ENCODE data around the gene PIGQ. TPM values are rescaled to one million over a fixed set of nuclear protein-coding genes. Genes with fewer than 3 reads are reported as not detected.

The PIGQ gene
- total and polyA plus RNA-seq, 2 of the 13 experiments (the other 11 are each of a cell fraction or from before 2014, with no cell fraction given) = 7.7 to 19.7 TPM

- Histone ChIP-seq H3K9me3 (ENCODE audit: low read length) (no peaks in the 10 kb centered on the region), H3K4me2 (ENCODE audit: low read depth, low read length) (no peak overlapping the region), H3K4me3 (replicated peaks in 1 of 3; ENCODE audit: insufficient read depth in 1 of 3, low read depth in 2 of 3, low read length in 3 of 3) (no peak overlapping the region), H3K4me1 (ENCODE audit: insufficient read depth, low read length) (peaks cover 28% of the 10 kb centered on the region), H2AFZ (ENCODE audit: low read length) (no peak overlapping the region), H3K27me3 (ENCODE audit: control insufficient read depth in 1 of 2, insufficient read depth in 2 of 2, low read length in 2 of 2) (no peaks in the 10 kb centered on the region; a peak in 1 of 5 replicates), H3K27ac (ENCODE audit: extremely low read length, insufficient read depth, low read length) (no peak overlapping the region), H3K79me2 (ENCODE audit: insufficient read depth, low read length) (peaks cover 18% of the 10 kb centered on the region), H3K36me3 (replicated peaks in 1 of 2; ENCODE audit: control insufficient read depth in 1 of 2, insufficient read depth in 2 of 2, low read length in 2 of 2) (peaks cover 18 to 31% of the 10 kb centered on the region in 2 experiments; a peak in 4 of 5 replicates), H3K9ac (ENCODE audit: insufficient read depth, low read depth, low read length) (no peak overlapping the region), H4K20me1 (ENCODE audit: insufficient read depth, low read length) (no peaks in the 10 kb centered on the region)
- BruUV-seq (replicated peaks) = no TSS peak
- ChIA-PET CTCF (ENCODE audit: low intra/inter-chr PET ratio, low total read pairs) (no interaction called here), POLR2A (interaction anchor here (1.6 to 2.7 kb wide), 3 partner anchors 11 to 21 kb away, joined by 7 to 12 read pairs (median 7); no protein-coding TSS in a partner anchor)
- DNase-seq (ENCODE audit: low spot score) = no peak
- ATAC-seq = no peak
- in situ Hi-C loops (cut with HindIII; ENCODE audit: extremely low pct_ligation_motif_present, low pct_unique_long_range_greater_than_20kb) (no loop called here), intact Hi-C loops (cut with micrococcal nuclease; ENCODE audit: unreplicated experiment) (no loop called here)
- no peak for FAIRE-seq
- WGBS (ENCODE audit: low lambda C conversion rate) = 89% methylated on average over 17 of the region's 22 CpGs
- TF ChIP-seq CEBPG (CRISPR knock-in tag; IDR thresholded peaks at IDR 0.05) (peak; percentile 24; the same call in 1 of the 2 replicates), AKAP8 (CRISPR knock-in tag; IDR thresholded peaks at IDR 0.05) (peak; percentile 97), POLR2G (IDR thresholded peaks at IDR 0.05; ENCODE audit: low read depth, low read length) (peak; percentile 25; the same call in 1 of the 2 replicates), ZSCAN12 (CRISPR knock-in tag; IDR thresholded peaks at IDR 0.05) (no peak), ZNF687 (CRISPR knock-in tag; IDR thresholded peaks at IDR 0.05) (0 out of 2 replicates have a peak, but pooled peaks have one; percentile 12), ZNF326 (CRISPR knock-in tag; IDR thresholded peaks at IDR 0.05; ENCODE audit: borderline replicate concordance) (peak; percentile 93), TOPORS (CRISPR knock-in tag; IDR thresholded peaks at IDR 0.05) (no peak), THAP11 (CRISPR knock-in tag; IDR thresholded peaks at IDR 0.05) (0 out of 2 replicates have a peak, but pooled peaks have one; percentile 31), ZBTB7B (CRISPR knock-in tag; IDR thresholded peaks at IDR 0.05) (0 out of 2 replicates have a peak, but pooled peaks have one; percentile 43), PAXIP1 (CRISPR knock-in tag; conservative IDR thresholded peaks at IDR 0.05) (no peak), POLR2A (IDR thresholded peaks at IDR 0.05; ENCODE audit: insufficient read depth in 1 of 2, low read depth in 2 of 2, low read length in 2 of 2) (peak in 1 of 2 experiments; percentile 67; a peak in 3 of 4 replicates), RBM22 (optimal IDR thresholded peaks at IDR 0.05; ENCODE audit: low read length) (peak; percentile 91), ZFP91 (CRISPR knock-in tag; IDR thresholded peaks at IDR 0.05; ENCODE audit: borderline replicate concordance) (0 out of 2 replicates have a peak, but pooled peaks have one; percentile 29)
Measured at GRCh38 chr16:523097-523741, 46.5 kb upstream of the PIGQ start.

Data from HepG2 (cell line).